ENCODE results near the gene ZNF326.

Gene ZNF326

DNA sequence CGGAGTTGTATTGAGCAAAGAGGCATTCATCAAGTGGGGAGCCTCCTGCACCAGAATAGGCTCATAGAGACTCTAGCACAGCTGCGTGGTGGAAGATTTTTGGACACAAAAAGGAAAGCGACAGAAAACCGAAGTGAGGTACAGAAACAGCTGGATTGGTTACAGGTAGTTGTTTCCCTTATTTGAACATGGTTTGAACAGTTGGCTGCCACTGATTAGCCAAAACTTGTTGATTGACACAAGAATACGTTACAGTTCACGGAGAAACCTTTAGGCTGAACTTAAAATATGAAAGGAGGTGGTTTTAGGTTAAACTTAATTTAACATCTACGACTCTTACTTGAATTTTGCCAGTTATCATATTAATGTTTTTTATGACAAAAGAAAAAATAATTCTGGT is 89.1 kb downstream of the ZNF326 start:
- DNase-seq (ENCODE audit: low read depth): no peak

Measured in fibroblast of the conjunctiva (primary cell).